ENCODE data around the gene MTA3. TPM values are rescaled to one million over a fixed set of nuclear protein-coding genes. Genes with fewer than 3 reads are reported as not detected.
"Not testable (repeated sequence)": the region's sequence is repeated elsewhere in the genome, so short reads cannot be mapped to it uniquely, and the experiment has no call there.

The MTA3 gene
- total RNA-seq, 4 donors from 2014 or later, result 6.6 to 21.6 (median 9.5) TPM

- intact Hi-C loops (cut with DNase I; ENCODE audit: low total_unique reads), result no loop called here
These were observed 71.8 kb downstream of the MTA3 start for GRCh38 chr2:42640261-42640660.

GRCh38 chr2:42642371-42642770 lies 73.9 kb downstream of the MTA3 start:
- Histone ChIP-seq H3K4me1 (peaks cover 0 to 15% of the 10 kb centered on the region in 2 donors), H3K36me3 (peaks cover 0 to 16% of the 10 kb centered on the region in 2 donors)
- H3K27me3 ChIP-seq; in situ Hi-C loops (cut with MboI; ENCODE audit: low sequenced_read_pairs in 4 of 4); intact Hi-C loops (cut with DNase I; ENCODE audit: low total_unique reads); H3K27ac ChIP-seq; H3K4me3 ChIP-seq; H3K9me3 ChIP-seq; DNase-seq; ATAC-seq: not testable (repeated sequence)

More at GRCh38 chr2:42640261-42640660, 71.8 kb downstream of the MTA3 start:
- Histone ChIP-seq H3K27ac (no peak overlapping the region), H3K4me1 (peaks cover 0 to 15% of the 10 kb centered on the region in 2 donors), H3K36me3 (peaks cover 0 to 11% of the 10 kb centered on the region in 2 donors), H3K27me3 (no peaks in the 10 kb centered on the region), H3K9me3 (no peaks in the 10 kb centered on the region), H3K4me3 (no peak overlapping the region)
- ATAC-seq (no peak), DNase-seq (no peak)
- no peak for TF ChIP-seq POLR2A (IDR thresholded peaks at IDR 0.05)
- TF ChIP-seq, protein P1, sequence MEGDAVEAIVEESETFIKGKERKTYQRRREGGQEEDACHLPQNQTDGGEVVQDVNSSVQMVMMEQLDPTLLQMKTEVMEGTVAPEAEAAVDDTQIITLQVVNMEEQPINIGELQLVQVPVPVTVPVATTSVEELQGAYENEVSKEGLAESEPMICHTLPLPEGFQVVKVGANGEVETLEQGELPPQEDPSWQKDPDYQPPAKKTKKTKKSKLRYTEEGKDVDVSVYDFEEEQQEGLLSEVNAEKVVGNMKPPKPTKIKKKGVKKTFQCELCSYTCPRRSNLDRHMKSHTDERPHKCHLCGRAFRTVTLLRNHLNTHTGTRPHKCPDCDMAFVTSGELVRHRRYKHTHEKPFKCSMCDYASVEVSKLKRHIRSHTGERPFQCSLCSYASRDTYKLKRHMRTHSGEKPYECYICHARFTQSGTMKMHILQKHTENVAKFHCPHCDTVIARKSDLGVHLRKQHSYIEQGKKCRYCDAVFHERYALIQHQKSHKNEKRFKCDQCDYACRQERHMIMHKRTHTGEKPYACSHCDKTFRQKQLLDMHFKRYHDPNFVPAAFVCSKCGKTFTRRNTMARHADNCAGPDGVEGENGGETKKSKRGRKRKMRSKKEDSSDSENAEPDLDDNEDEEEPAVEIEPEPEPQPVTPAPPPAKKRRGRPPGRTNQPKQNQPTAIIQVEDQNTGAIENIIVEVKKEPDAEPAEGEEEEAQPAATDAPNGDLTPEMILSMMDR (IDR thresholded peaks at IDR 0.05 in 4 of 5, conservative IDR thresholded peaks at IDR 0.05 in 1 of 5), result no peak
- in situ Hi-C loops (cut with MboI; ENCODE audit: low sequenced_read_pairs in 4 of 4), result no loop called here

- H3K9me3 ChIP-seq, result no peaks in the 10 kb centered on the region
- H3K36me3 ChIP-seq, result peaks cover 0 to 16% of the 10 kb centered on the region in 2 donors
- intact Hi-C loops (cut with DNase I; ENCODE audit: low total_unique reads) (no loop called here), in situ Hi-C loops (cut with MboI; ENCODE audit: low sequenced_read_pairs in 4 of 4) (no loop called here)
- no peak for DNase-seq
- ATAC-seq, result no peak
- no peaks in the 10 kb centered on the region for H3K27me3 ChIP-seq
- H3K27ac ChIP-seq, result no peak overlapping the region
- TF ChIP-seq, protein P1 (IDR thresholded peaks at IDR 0.05 in 4 of 5, conservative IDR thresholded peaks at IDR 0.05 in 1 of 5), result no peak
- no peak for TF ChIP-seq POLR2A (IDR thresholded peaks at IDR 0.05)
- H3K4me1 ChIP-seq, result no peaks in the 10 kb centered on the region
- no peak overlapping the region for H3K4me3 ChIP-seq
These were observed 77.1 kb downstream of the MTA3 start for GRCh38 chr2:42645551-42645950.

GRCh38 chr2:42648796-42649195 lies 80.4 kb downstream of the MTA3 start:
- in situ Hi-C loops (cut with MboI; ENCODE audit: low sequenced_read_pairs in 4 of 4), result no loop called here
- intact Hi-C loops (cut with DNase I; ENCODE audit: low total_unique reads), result no loop called here

GRCh38 chr2:42651057-42651456 lies 82.6 kb downstream of the MTA3 start:
- no peaks in the 10 kb centered on the region for H3K36me3 ChIP-seq

More at GRCh38 chr2:42648796-42649195, 80.4 kb downstream of the MTA3 start:
- DNase-seq, result no peak
- Histone ChIP-seq H3K4me1 (no peaks in the 10 kb centered on the region), H3K9me3 (no peaks in the 10 kb centered on the region), H3K27me3 (no peaks in the 10 kb centered on the region), H3K36me3 (peaks cover 0 to 16% of the 10 kb centered on the region in 2 donors), H3K27ac (no peak overlapping the region), H3K4me3 (no peak overlapping the region)
- no peak for TF ChIP-seq POLR2A (IDR thresholded peaks at IDR 0.05)
- TF ChIP-seq, protein P1 (IDR thresholded peaks at IDR 0.05 in 4 of 5, conservative IDR thresholded peaks at IDR 0.05 in 1 of 5), result no peak
- ATAC-seq, result no peak

More at GRCh38 chr2:42651057-42651456, 82.6 kb downstream of the MTA3 start:
- in situ Hi-C loops (cut with MboI; ENCODE audit: low sequenced_read_pairs in 4 of 4) (no loop called here), intact Hi-C loops (cut with DNase I; ENCODE audit: low total_unique reads) (no loop called here)
- Histone ChIP-seq H3K9me3 (no peaks in the 10 kb centered on the region), H3K27me3 (no peaks in the 10 kb centered on the region), H3K4me3 (no peak overlapping the region), H3K27ac (no peak overlapping the region), H3K4me1 (no peaks in the 10 kb centered on the region)
- TF ChIP-seq POLR2A (IDR thresholded peaks at IDR 0.05), result no peak
- TF ChIP-seq, protein P1 (IDR thresholded peaks at IDR 0.05 in 4 of 5, conservative IDR thresholded peaks at IDR 0.05 in 1 of 5), result no peak
- ATAC-seq, result no peak
- DNase-seq, result no peak
